HG03066 (cell line): ENCODE measurements around the gene GNB1.
A peak's percentile ranks its signal among the peaks of the same experiment; 100 is the strongest.

Source experiments
- ATAC-seq: cut with Tn5 transposase; IDR thresholded peaks from one replicate; pipeline ENCODE4 v1.9.1; 2021; ENCODE audit warnings: low read depth; ENCODE audit not compliant: unreplicated experiment

GNB1 gene

GRCh38 chr1:1922956-1923833, 32.3 kb upstream of the GNB1 start:
- ATAC-seq = no peak

- no peak for ATAC-seq
Measured at GRCh38 chr1:1922702-1922955, 31.7 kb upstream of the GNB1 start.

- ATAC-seq = no peak
Measured at GRCh38 chr1:1921901-1922701, 31.2 kb upstream of the GNB1 start.

GRCh38 chr1:1921459-1921862, 30.6 kb upstream of the GNB1 start:
- no peak for ATAC-seq

- no peak for ATAC-seq
Measured at GRCh38 chr1:1920608-1921458, 29.9 kb upstream of the GNB1 start.

GRCh38 chr1:1920057-1920607, 29.2 kb upstream of the GNB1 start:
- ATAC-seq = no peak

GRCh38 chr1:1919304-1920056, 28.6 kb upstream of the GNB1 start:
- ATAC-seq = peak; percentile 79

GRCh38 chr1:1918901-1919303, 28.0 kb upstream of the GNB1 start, which contains the start of gene TMEM52:
Gene TMEM52, minus strand, starts transcription at chr1:1919279. Its CDS starts 14 bp downstream, at chr1:1919265.
- no peak for ATAC-seq

- no peak for ATAC-seq
Measured at GRCh38 chr1:1917995-1918900, 27.4 kb upstream of the GNB1 start.

- no peak for ATAC-seq
Measured at GRCh38 chr1:1917304-1917976, 26.6 kb upstream of the GNB1 start.

- ATAC-seq = no peak
Measured at GRCh38 chr1:1916851-1917251, 26.0 kb upstream of the GNB1 start.

GRCh38 chr1:1915911-1916840, 25.3 kb upstream of the GNB1 start:
- ATAC-seq = no peak

GRCh38 chr1:1914971-1915692, 24.2 kb upstream of the GNB1 start, which contains the start of gene CALML6:
Gene CALML6, plus strand, starts transcription at chr1:1915260. Its CDS starts 21 bp downstream, at chr1:1915281.
- ATAC-seq = no peak

- no peak for ATAC-seq
Measured at GRCh38 chr1:1914101-1914970, 23.4 kb upstream of the GNB1 start.

- ATAC-seq = no peak
Measured at GRCh38 chr1:1911350-1912041, 20.6 kb upstream of the GNB1 start.
